ENCODE data around the gene SCUBE1.

SCUBE1 gene

GRCh38 chr22:43345356-43345755 lies 2.2 kb upstream of the SCUBE1 start:
- Histone ChIP-seq H3K4me1 (ENCODE audit: control insufficient read depth in 1 of 2, insufficient read depth in 1 of 2, low read depth in 1 of 2, low read length in 1 of 2) (peaks cover 4 to 5% of the 10 kb centered on the region in 2 experiments), H3K4me3 (ENCODE audit: low read depth in 1 of 2, low read length in 1 of 2) (no peak overlapping the region), H3K27me3 (peaks cover 66% of the 10 kb centered on the region)

DNA sequence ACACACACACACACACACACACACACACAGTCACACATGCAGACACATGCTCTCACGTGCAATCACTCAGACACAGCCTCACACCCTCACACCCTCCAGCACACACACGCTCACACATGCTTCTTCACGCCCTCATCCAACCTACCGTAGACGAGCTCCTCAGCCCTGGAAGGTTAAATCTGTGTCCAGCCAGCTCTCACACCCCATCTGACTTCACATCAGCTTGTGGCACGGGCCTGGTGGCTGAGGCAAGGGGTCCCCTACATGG lies 1.3 kb upstream of the SCUBE1 start:
- peaks cover 72% of the 10 kb centered on the region for H3K27me3 ChIP-seq
- no peak overlapping the region for H3K4me3 ChIP-seq (ENCODE audit: low read depth in 1 of 2, low read length in 1 of 2)
- no peaks in the 10 kb centered on the region for H3K36me3 ChIP-seq
- H3K27ac ChIP-seq = no peak overlapping the region
- peaks cover 4 to 5% of the 10 kb centered on the region in 2 experiments for H3K4me1 ChIP-seq (ENCODE audit: control insufficient read depth in 1 of 2, insufficient read depth in 1 of 2, low read depth in 1 of 2, low read length in 1 of 2)
- TF ChIP-seq, protein P1, sequence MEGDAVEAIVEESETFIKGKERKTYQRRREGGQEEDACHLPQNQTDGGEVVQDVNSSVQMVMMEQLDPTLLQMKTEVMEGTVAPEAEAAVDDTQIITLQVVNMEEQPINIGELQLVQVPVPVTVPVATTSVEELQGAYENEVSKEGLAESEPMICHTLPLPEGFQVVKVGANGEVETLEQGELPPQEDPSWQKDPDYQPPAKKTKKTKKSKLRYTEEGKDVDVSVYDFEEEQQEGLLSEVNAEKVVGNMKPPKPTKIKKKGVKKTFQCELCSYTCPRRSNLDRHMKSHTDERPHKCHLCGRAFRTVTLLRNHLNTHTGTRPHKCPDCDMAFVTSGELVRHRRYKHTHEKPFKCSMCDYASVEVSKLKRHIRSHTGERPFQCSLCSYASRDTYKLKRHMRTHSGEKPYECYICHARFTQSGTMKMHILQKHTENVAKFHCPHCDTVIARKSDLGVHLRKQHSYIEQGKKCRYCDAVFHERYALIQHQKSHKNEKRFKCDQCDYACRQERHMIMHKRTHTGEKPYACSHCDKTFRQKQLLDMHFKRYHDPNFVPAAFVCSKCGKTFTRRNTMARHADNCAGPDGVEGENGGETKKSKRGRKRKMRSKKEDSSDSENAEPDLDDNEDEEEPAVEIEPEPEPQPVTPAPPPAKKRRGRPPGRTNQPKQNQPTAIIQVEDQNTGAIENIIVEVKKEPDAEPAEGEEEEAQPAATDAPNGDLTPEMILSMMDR (IDR thresholded peaks at IDR 0.05) = no peak
- H3K9me3 ChIP-seq = no peaks in the 10 kb centered on the region

More at GRCh38 chr22:43345356-43345755, 2.2 kb upstream of the SCUBE1 start:
- Histone ChIP-seq H3K9me3 (no peaks in the 10 kb centered on the region), H3K27ac (no peak overlapping the region), H3K36me3 (no peaks in the 10 kb centered on the region)
- TF ChIP-seq, protein P1 (IDR thresholded peaks at IDR 0.05) = no peak

DNA sequence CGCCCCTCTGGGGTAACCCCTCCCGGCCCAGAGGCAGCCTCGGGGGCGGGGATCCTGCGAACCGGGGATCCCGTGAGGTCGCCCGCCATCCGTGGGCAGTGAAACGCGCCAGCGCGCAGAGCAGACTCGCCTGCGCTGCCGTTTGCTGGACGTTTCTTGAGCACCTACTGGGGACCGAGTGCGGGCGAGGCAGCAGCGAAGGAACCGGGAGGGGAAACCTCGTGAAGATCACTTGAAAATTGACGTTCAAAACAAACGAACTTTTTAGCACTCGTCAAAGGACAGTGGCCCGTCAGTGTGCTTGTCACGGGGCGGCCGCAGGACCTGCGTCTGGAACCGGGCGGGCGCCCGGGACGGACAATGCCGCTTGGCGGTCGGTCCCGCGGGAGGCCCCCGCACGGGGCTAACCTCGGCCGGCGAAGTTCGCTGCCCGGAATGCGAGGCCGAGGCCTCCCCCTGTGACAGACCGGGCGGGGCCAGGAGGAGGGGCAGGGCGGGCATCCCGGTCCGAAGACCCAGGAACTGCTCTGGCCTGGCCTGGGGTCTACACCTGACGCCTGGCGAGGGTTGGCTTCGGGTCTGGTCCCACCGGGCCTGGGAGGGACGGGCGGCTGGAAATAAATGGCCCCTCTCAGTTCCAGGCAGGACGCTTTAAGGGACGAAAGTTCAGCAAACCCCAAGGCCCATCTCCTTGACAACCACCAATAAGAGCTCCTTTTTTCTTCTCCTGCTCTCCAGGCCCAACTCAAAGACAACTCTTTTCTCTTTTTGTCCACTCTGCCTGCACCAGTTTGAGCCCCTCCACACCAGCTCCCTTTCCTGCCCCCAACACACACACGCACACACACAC lies 723 bp upstream of the SCUBE1 start:
- no peaks in the 10 kb centered on the region for H3K9me3 ChIP-seq
- H3K4me1 ChIP-seq (ENCODE audit: control insufficient read depth in 1 of 2, insufficient read depth in 1 of 2, low read depth in 1 of 2, low read length in 1 of 2) = peaks cover 4 to 5% of the 10 kb centered on the region in 2 experiments
- no peak overlapping the region for H3K4me3 ChIP-seq (ENCODE audit: low read depth in 1 of 2, low read length in 1 of 2)
- no peaks in the 10 kb centered on the region for H3K36me3 ChIP-seq
- TF ChIP-seq, protein P1 (IDR thresholded peaks at IDR 0.05) = no peak
- H3K27ac ChIP-seq = no peak overlapping the region
- H3K27me3 ChIP-seq = peaks cover 76% of the 10 kb centered on the region

- no peaks in the 10 kb centered on the region for H3K9me3 ChIP-seq
- peaks cover 4 to 5% of the 10 kb centered on the region in 2 experiments for H3K4me1 ChIP-seq (ENCODE audit: control insufficient read depth in 1 of 2, insufficient read depth in 1 of 2, low read depth in 1 of 2, low read length in 1 of 2)
- H3K27me3 ChIP-seq = peaks cover 89% of the 10 kb centered on the region
- no peak overlapping the region for H3K27ac ChIP-seq
- H3K4me3 ChIP-seq (ENCODE audit: low read depth in 1 of 2, low read length in 1 of 2) = no peak overlapping the region
- TF ChIP-seq, protein P1 (IDR thresholded peaks at IDR 0.05) = no peak
- H3K36me3 ChIP-seq = no peaks in the 10 kb centered on the region
Observed at GRCh38 chr22:43342347-43343261, 568 bp downstream of the SCUBE1 start.

GRCh38 chr22:43341565-43341964 lies 1.6 kb downstream of the SCUBE1 start:
- Histone ChIP-seq H3K36me3 (no peaks in the 10 kb centered on the region), H3K27me3 (peaks cover 85% of the 10 kb centered on the region), H3K9me3 (no peaks in the 10 kb centered on the region), H3K4me3 (ENCODE audit: low read depth in 1 of 2, low read length in 1 of 2) (no peak overlapping the region), H3K27ac (no peak overlapping the region), H3K4me1 (ENCODE audit: control insufficient read depth in 1 of 2, insufficient read depth in 1 of 2, low read depth in 1 of 2, low read length in 1 of 2) (peaks cover 4 to 5% of the 10 kb centered on the region in 2 experiments)
- TF ChIP-seq, protein P1 (IDR thresholded peaks at IDR 0.05) = no peak
